Adrenal gland (tissue), 5 donors: ENCODE data around the gene ZC3H18.

ENCODE experiments used
- CTCF ChIP-seq, 6 experiments: fragments of 450-650 bp in 4 of 6; fragments of 200-600 bp in 2 of 6; sonication (generic) in 1 of 6; IDR thresholded peaks; 1 replicate in 5 of 6; 2 replicates in 1 of 6; pipeline versions ENCODE4 v1.5.1 to v1.8.0; 2016 to 2021; ENCODE audit warnings: antibody characterized with exemption in 6 of 6, mild to moderate bottlenecking in 2 of 6, moderate library complexity in 1 of 6
- POLR2A ChIP-seq, 2 donors: fragments of 450-650 bp; IDR thresholded peaks; one replicate each; pipeline ENCODE4 v1.6.1; 2017; ENCODE audit warnings: antibody characterized with exemption in 2 of 2, mild to moderate bottlenecking in 2 of 2, moderate library complexity in 1 of 2
- donor health status: DM: no; HTN: no; CAD: no.

DNA sequence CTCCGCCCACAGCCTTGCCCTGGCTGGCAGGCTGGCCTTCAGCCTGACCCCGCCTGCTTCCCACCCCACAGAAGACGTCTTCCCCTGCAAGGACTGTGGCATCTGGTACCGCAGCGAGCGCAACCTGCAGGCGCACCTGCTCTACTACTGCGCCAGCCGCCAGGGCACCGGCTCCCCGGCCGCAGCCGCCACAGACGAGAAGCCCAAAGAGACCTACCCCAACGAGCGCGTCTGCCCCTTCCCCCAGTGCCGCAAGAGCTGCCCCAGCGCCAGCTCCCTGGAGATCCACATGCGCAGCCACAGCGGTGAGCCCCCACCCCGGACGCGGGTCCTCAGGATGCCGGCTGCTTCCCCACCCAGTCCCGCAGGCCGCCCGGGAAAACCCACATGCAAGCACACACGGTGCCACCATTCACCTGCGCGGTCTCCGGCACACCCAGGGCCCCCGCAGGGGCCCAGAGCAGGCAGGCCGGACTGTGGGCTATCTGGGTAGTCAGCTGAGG, 38.2 kb upstream of the ZC3H18 start:
- TF ChIP-seq CTCF (IDR thresholded peaks at IDR 0.05) (no peak), POLR2A (IDR thresholded peaks at IDR 0.05) (no peak)
